Middle frontal gyrus (tissue), 1 donor: Measurements from ENCODE around the gene RAC3.

Experiments
- DNase-seq: peaks from one replicate; pipeline ENCODE4 v3.0.0-alpha.2; 2015; ENCODE audit warnings: low spot score; ENCODE audit errors: extremely low spot score

Gene RAC3

DNA sequence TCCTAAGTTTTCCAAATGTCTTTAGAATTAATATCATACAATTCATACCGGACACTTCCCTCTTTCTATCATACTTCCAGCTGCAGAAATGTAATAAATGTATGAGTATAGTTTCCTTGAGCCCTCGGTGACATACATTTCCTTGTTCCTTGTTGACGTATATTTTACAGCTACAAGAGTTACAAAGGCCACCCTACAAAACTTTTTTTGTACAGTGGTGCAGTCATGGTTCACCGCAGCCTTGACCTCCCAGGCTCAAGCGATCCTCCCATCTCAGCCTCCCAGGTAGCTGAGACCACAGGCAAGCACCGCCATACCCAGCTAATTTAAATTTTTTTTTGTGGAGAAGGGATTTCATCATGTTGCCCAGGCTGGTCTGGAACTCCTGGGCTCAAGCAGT, 41.3 kb downstream of the RAC3 start:
- DNase-seq, result no peak

DNA sequence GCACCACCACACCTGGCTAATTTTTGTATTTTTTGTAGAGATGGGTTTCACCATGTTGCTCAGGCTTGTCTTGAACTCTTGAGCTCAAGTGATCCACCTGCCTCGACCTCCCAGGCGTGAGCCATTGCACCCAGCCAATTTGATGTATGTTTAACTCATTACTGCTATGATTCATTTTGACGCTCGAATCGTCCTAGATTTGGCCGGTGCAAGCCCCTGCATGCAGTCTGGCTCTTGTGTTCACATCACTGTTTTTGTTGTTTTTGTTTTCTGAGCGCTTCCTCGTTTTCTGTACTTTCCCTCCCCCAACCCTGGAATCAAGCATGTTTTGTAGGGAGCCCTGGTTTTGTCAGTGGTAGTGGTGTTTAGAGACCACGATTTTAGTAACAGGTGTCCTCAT, 42.0 kb downstream of the RAC3 start:
- no peak for DNase-seq

DNA sequence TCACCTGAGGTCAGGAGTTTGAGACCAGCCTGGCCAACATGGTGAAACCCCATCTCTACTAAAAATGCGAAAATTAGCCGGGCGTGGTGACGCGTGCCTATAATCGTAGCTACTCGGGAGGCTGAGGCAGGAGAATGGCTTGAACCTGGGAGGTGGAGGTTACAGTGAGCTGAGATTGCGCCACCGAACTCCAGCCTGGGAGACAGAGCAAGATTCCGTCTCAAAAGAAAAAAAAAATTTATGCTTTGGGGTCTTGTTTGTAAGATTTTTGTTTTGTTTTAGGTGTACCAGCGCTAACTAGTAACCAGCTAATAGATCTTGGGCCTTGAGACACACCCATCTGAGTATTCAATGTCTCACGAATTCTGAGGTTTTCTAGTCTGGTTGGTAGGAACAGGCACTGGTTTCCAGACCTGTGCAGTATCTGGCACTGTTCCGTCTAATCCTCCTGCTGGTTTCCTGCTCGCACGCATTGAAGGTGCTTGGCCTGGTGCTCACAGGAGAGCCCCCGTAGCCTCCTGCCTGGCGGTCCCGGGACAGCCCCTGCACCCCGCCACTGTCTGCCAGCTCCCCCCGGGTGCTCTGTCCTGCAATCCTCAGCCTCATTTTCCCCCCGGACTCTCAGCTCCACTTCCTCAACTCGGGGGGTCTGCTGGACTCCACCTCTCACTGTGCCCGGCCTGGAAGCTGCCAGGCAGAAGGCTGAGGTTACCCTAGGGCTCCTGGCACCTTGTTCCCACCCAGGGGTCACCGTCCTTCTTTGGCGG, 44.7 kb downstream of the RAC3 start:
- no peak for DNase-seq

DNA sequence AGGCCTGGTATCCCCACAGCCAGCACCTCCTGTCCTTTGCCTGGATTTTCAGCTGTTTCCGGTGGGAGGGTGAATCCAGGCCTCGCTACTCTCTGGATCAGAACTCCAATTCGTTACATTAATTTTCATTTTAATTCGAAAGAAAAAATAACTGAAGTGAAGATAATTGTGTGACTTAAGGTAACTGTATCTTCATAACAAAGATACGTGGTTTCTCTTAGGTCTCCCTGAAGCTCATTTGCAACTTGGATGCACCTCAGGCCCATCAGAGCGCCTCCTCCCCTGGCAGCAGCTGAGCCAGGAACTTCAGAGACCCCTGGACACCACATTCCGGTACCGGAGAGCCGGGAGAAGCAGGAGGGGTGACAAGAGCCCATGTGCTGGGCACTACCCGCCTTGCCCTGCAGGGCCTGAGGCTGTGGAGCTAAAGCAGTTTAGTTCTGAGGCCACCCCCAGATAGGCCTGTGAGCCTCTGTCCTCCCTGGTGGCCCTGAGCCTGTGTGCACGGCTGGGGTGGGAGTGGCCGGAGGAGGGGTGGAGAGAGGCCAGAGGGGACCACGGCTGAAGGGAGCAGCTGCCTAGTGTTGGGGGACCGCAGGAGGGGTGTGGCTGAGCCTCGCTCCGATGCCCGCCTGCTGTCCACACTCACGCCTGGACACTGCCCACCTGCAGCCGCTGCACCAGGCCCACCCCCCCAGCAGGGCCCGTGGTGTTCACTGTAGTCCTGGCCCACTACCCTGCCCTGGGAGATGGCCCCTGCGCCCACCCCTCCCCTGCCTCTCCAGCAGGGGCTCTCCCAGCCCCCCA, 45.5 kb downstream of the RAC3 start:
- DNase-seq, result no peak

DNA sequence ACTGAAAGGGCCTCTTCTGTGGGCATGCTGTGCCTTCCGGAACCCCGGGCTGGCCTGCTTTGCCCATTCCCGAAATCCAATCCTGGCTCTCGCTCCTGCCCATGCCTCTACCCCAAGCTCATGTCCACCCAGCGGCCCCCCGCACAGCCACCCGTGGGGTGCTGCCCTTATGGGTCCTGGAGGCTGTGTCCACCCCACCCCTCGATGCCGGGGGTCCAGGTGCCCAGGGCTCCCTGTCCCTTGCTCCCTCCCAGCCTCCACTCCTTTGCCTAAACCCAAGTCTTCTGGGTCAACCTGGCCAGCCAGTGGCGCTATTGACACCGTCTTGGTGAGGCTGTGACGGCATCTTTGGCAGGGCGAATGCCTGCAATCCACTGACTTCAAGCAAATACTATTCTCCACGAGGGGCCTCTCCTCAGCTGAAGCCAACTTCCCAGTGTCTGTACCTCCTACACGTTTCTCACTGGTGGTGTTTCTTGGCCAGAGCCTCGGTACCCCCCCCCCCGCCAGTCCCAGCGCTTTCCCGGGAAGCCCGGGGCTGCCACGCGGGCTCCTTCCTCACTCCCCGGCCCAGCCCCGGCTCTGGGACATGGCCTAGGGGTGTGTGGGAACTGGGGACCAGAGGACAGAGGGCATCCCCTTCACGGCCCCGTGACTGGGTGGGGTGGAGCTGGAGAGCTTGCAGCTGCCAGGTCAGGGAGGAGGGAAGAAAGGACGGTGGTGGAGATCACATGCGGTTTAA, 46.3 kb downstream of the RAC3 start:
- DNase-seq, result peak; percentile 21

DNA sequence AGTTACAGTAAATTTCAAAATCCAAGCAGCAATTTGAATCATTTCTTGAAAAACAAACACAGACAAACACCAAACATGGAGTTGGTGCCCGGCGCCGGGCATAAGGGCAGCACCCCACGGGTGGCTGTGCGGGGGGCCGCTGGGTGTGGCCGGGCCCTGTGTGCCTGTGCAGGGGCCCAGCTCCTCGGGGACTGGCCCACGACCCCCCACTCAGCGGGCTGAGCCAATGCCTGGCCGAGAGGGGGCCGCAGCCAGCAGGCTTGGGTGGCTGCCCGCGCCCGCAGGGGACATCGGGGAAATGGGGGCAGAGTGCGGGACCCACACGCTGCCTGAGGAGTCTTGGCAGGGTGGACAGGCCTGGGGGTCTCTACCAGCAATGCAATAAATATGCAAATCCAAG, 47.0 kb downstream of the RAC3 start:
- DNase-seq, result no peak

DNA sequence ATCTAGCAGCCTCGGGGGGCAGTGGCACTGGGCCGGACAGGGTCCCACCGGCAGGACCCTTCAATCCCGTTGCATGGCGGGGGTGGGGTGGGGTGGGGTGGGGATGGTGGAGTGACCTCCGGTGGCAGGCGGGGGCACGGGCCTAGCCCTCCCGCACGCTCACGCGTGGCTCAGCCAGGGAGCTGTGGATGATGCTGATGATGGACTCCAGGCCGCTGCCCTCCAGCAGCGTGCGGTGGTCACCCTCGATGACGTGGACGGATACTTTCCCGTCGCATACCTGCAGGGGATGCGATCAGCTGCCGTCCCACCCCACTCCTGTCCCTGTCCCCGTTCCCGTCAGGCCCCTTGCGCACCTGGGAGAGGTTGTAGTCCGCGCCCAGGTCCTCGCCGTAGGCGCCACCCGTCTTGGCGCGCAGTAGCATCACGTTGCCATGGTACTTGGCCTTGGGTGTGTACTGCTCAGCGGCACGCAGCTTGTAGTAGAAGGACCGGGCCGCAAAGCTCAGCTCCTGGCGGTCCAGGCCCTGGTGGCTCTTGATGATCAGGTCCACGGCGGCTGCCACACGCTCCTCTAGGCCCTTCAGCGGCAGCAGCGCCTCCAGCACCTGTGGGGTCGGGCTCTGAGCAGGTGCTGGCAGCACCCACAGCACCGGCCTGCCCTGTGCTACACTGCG, 47.7 kb downstream of the RAC3 start:
- DNase-seq, result no peak

DNA sequence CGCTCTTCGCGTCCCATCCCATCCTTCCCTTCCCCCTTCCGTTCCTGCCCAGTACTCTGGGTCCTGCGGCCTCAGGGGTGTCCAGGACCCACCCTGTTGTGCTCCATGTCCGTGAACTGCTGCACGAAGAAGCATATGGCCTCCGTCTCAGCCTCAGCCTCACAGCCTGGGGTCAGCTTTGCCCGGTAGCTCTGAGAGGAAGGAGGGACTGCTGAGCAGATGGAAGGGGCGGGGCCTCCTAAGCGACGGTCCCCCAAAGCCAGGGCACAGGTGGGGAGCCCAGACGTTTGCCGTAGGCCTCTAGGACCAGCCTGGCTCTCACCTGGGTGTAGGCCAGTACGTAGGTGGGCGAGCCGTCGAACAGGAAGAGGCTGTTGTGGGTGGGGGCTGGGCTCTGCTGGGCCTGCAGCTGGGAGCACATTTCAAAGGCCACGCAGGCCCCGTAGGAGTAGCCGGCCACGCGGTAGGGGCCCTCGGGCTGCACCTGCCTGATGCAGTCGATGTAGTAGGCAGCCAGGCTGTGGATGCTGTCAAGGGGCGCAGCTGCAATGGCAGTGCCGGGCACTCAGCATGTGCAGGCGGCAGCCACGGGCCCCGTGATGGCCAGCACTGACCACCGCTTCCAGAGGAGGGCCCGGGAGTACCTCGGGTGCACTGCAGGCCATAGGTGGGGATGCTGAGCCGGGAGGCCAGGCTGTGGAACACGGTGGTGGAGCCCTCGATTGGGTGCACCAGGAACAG, 48.7 kb downstream of the RAC3 start:
- DNase-seq, result no peak

DNA sequence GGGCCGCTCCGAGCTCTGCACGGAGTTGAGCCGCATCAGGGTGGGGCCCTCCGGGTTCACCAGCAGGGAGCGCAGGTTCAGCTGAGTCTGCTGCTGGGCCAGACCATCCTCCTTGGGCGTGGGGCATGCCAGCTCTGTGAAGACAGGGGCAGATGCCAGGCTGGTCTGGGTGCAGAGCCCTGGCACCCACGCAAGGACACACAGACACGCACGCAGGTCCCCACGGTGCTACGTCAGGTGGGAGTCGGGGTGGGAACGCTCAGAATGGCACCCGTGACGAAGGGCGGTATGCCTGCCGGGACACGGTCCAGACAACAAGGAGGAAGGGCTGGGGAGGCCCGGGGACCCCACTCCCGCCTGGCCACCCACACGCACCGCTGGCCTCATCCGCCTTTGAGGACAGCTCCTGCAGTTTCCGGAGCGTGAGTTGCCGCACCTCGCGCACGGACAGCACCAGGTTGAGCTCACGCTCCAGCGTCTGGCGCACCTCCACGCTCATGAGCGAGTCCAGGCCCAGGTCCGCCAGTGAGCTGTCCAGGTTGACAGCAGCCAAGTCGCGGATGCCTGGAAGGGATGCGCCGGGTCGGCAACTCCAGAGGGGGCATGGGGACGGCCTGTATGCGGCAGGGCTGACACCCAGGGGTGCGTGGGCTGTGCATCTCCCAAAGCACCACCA, 49.4 kb downstream of the RAC3 start:
- no peak for DNase-seq

DNA sequence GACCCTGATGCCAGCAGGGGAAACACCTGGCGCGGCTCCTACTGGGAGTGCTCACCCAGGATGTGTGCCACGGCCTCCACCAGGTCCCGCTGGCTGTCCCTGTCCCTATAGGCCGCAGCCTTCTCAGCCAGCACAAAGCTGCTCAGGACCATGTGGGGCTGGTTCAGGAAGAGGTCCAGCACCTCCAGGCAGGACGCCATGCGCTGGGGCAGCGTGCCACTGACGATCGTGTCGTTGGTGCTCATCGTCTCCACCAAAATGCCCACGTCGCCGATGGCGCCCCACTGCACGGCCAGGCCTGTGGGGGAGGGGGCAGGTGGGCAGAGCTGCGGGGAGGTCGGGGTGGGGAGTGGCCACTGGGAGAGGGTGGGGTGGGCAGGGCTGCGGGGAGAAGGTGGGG, 50.1 kb downstream of the RAC3 start:
- no peak for DNase-seq

DNA sequence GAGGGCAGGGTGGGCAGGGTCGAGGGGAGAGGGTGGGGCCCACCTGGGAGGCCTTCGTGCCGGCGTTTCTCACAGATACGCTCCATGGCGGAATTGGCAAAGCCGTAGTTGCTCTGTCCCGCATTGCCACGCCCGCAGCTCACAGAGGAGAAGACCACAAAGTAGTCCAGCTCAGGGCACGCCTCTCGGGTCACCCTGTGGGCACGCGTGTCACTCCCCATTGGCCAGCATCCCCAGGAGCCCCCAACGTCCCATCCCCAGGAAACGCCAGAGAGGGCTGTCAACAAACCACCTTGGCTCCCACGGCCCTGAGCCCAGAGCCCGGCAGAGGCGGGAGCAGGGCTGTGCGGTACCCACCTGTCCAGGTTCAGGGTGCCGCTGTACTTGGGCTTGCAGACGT, 50.5 kb downstream of the RAC3 start:
- no peak for DNase-seq

DNA sequence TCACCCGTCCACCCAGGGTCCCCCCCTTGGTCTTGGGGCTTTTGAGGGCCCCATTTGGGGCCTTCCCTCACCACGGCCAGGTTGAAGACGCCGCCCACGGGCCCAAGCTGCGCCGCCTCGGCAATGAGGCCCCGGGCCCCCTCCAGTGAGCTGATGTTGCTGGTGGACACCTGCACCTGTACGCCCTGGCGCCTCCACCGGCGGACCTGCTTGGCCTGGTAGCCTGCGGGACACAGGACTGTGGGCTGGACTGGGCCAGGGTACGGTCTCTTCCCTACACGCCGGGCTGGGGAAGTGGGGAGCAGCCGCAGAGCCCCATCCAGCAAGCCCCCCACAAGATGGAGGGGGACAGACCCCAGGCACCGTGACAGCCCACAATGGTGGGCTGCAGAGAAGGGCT, 51.0 kb downstream of the RAC3 start:
- no peak for DNase-seq

DNA sequence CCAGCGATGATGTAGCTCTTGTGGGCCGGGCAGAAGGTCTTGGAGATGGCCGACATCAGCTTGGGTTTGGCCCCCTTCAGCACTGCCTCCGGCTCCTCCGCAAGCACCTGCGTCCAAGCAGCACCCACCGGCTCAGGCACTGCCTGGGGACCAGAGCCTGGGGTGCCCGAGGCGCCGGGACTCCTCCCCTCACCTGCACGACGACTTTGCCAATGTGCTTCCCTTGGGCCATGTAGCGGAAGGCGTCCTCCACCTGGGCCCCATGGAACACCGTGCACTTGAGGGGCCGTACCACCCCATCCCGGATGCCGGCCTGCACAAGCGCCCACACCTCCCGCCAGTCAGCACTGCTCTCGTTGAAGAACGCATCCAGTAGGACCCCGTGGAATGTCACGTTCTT, 51.5 kb downstream of the RAC3 start:
- DNase-seq, result no peak
